OCI-LY3 (cell line): ENCODE measurements around the gene TMC7.

Experiments used
- H2AFZ ChIP-seq: fragments of 200-600, 300-600 bp; shearing (Covaris generic); 2 replicates; pipeline ENCODE4 v1.6.0; 2014; ENCODE audit warnings: antibody characterized with exemption, low read depth, low read length
- H3K27ac ChIP-seq: fragments of 200-600, 300-600 bp; sonication (generic); 2 replicates; pipeline ENCODE4 v1.5.1; 2014; ENCODE audit warnings: mild to moderate bottlenecking, low read length, moderate library complexity, mixed read lengths
- H3K27me3 ChIP-seq: fragments of 200-600, 300-600 bp; sonication (generic); 2 replicates; pipeline ENCODE4 v1.6.1; 2014; ENCODE audit warnings: low read depth, low read length, mixed read lengths
- H3K36me3 ChIP-seq: fragments of 200-600, 300-600 bp; sonication (generic); replicated peaks from 2 replicates; pipeline ENCODE3; 2014; ENCODE audit warnings: low read depth, low read length, mixed read lengths
- H3K4me1 ChIP-seq: fragments of 300-600, 200-600 bp; sonication (generic); 2 replicates; pipeline ENCODE4 v1.6.1; 2014; ENCODE audit warnings: low read length, mixed read lengths
- H3K4me2 ChIP-seq: fragments of 200-600, 300-600 bp; sonication (generic); 2 replicates; pipeline ENCODE4 v1.6.1; 2014; ENCODE audit warnings: low read length, mixed read lengths
- H3K4me3 ChIP-seq: fragments of 300-600, 200-600 bp; sonication (generic); 2 replicates; pipeline ENCODE4 v1.5.1; 2014; ENCODE audit warnings: antibody characterized with exemption, mild to moderate bottlenecking, low read length, moderate library complexity
- H3K79me2 ChIP-seq: fragments of 300-600, 200-600 bp; shearing (Covaris generic); 2 replicates; pipeline ENCODE4 v1.6.1; 2014; ENCODE audit warnings: mild to moderate bottlenecking, low read length, mixed read lengths
- H3K9ac ChIP-seq: fragments of 300-600, 200-600 bp; shearing (Covaris generic); 2 replicates; pipeline ENCODE4 v1.6.0; 2014; ENCODE audit warnings: mild to moderate bottlenecking, low read length, moderate library complexity
- H3K9me3 ChIP-seq: fragments of 200-600, 300-600 bp; shearing (Covaris generic); 2 replicates; pipeline ENCODE4 v1.6.1; 2014; ENCODE audit warnings: low read length, mixed read lengths; ENCODE audit not compliant: insufficient read depth
- H4K20me1 ChIP-seq: fragments of 200-600, 300-600 bp; sonication (generic); 2 replicates; pipeline ENCODE4 v1.6.1; 2016; ENCODE audit warnings: low read length, mixed read lengths; ENCODE audit not compliant: insufficient read depth
- CTCF ChIP-seq: fragments of 200-600, 300-600 bp; sonication (generic); IDR thresholded peaks from 2 replicates; pipeline ENCODE4 v1.5.1; 2014; ENCODE audit warnings: antibody characterized with exemption, low read length, low read depth
- EZH2phosphoT487 ChIP-seq: fragments of 200-600 bp; shearing (Covaris generic); IDR thresholded peaks from 2 replicates; pipeline ENCODE4 v1.6.1; 2018; ENCODE audit warnings: antibody characterized with exemption, mixed run types, low read depth

The TMC7 gene

GRCh38 chr16:18941471-18941870, 42.3 kb upstream of the TMC7 start:
- no peak overlapping the region for H3K4me3 ChIP-seq
- H3K4me2 ChIP-seq, result no peak overlapping the region
- H3K9me3 ChIP-seq, result no peaks in the 10 kb centered on the region
- 0 out of 2 replicates have a peak, but pooled peaks cover 4% of the 10 kb centered on the region for H3K27me3 ChIP-seq
- TF ChIP-seq CTCF, result no peak
- no peak for TF ChIP-seq EZH2phosphoT487
- peaks cover 12% of the 10 kb centered on the region for H3K4me1 ChIP-seq
- H3K9ac ChIP-seq, result no peak overlapping the region
- H3K27ac ChIP-seq, result no peak overlapping the region
- no peak overlapping the region for H2AFZ ChIP-seq
- no peaks in the 10 kb centered on the region for H4K20me1 ChIP-seq
- no peaks in the 10 kb centered on the region for H3K79me2 ChIP-seq
- H3K36me3 ChIP-seq, result no peaks in the 10 kb centered on the region

- no peak overlapping the region for H2AFZ ChIP-seq
- TF ChIP-seq CTCF (no peak), EZH2phosphoT487 (no peak)
These were observed 41.7 kb upstream of the TMC7 start for GRCh38 chr16:18942061-18942460.

GRCh38 chr16:18943414-18943813, 40.3 kb upstream of the TMC7 start:
- H3K27ac ChIP-seq, result no peak overlapping the region
- peaks cover 14% of the 10 kb centered on the region for H3K4me1 ChIP-seq
- H3K36me3 ChIP-seq, result no peaks in the 10 kb centered on the region
- no peak overlapping the region for H3K9ac ChIP-seq
- no peaks in the 10 kb centered on the region for H3K79me2 ChIP-seq
- no peak overlapping the region for H3K4me2 ChIP-seq
- no peaks in the 10 kb centered on the region for H3K27me3 ChIP-seq
- H3K4me3 ChIP-seq, result no peak overlapping the region
- no peaks in the 10 kb centered on the region for H4K20me1 ChIP-seq
- H2AFZ ChIP-seq, result no peak overlapping the region
- no peaks in the 10 kb centered on the region for H3K9me3 ChIP-seq
- TF ChIP-seq EZH2phosphoT487 (no peak), CTCF (no peak)

More at GRCh38 chr16:18942061-18942460, 41.7 kb upstream of the TMC7 start:
- Histone ChIP-seq H3K27ac (no peak overlapping the region), H3K9ac (no peak overlapping the region), H3K4me2 (no peak overlapping the region), H3K4me1 (peaks cover 16% of the 10 kb centered on the region), H3K36me3 (no peaks in the 10 kb centered on the region), H3K27me3 (0 out of 2 replicates have a peak, but pooled peaks cover under 1% of the 10 kb centered on the region), H3K79me2 (no peaks in the 10 kb centered on the region), H3K9me3 (no peaks in the 10 kb centered on the region), H4K20me1 (no peaks in the 10 kb centered on the region), H3K4me3 (no peak overlapping the region)

- Histone ChIP-seq H3K79me2 (no peaks in the 10 kb centered on the region), H3K4me3 (no peak overlapping the region), H4K20me1 (no peaks in the 10 kb centered on the region), H3K36me3 (no peaks in the 10 kb centered on the region), H3K4me2 (no peak overlapping the region), H3K9ac (no peak overlapping the region), H3K27ac (no peak overlapping the region), H2AFZ (no peak overlapping the region), H3K27me3 (no peaks in the 10 kb centered on the region), H3K9me3 (no peaks in the 10 kb centered on the region), H3K4me1 (peaks cover 13% of the 10 kb centered on the region)
- TF ChIP-seq EZH2phosphoT487, result no peak
- no peak for TF ChIP-seq CTCF
These were observed 38.5 kb upstream of the TMC7 start for GRCh38 chr16:18945233-18945632.
